DOHH2 (cell line): Measurements from ENCODE around the gene CYB5D1.

Experiments used
- H3F3A ChIP-seq: fragments of 200-600 bp; sonication (generic), shearing (Covaris generic); 2 replicates; pipeline ENCODE4 v1.6.0; 2016; ENCODE audit warnings: antibody characterized with exemption, mild to moderate bottlenecking; ENCODE audit not compliant: control insufficient read depth, insufficient read depth
- H3K27ac ChIP-seq: fragments of 200-600 bp; sonication (generic); 2 replicates; pipeline ENCODE4 v1.5.1; 2014; ENCODE audit warnings: low read depth, mild to moderate bottlenecking, low read length, moderate library complexity
- H3K27me3 ChIP-seq: fragments of 200-600 bp; sonication (generic); 2 replicates; pipeline ENCODE4 v1.6.1; 2014; ENCODE audit warnings: mild to moderate bottlenecking, low read length, mixed read lengths; ENCODE audit not compliant: control insufficient read depth
- H3K36me3 ChIP-seq: fragments of 200-600 bp; sonication (generic); 2 replicates; pipeline ENCODE4 v1.6.1; 2014; ENCODE audit warnings: mild to moderate bottlenecking, low read length, moderate library complexity, mixed read lengths; ENCODE audit not compliant: control insufficient read depth
- H3K4me1 ChIP-seq: fragments of 200-600 bp; sonication (generic); 2 replicates; pipeline ENCODE4 v1.6.1; 2014; ENCODE audit warnings: mild to moderate bottlenecking, low read length, mixed read lengths; ENCODE audit not compliant: control insufficient read depth
- H3K4me2 ChIP-seq: fragments of 200-600 bp; sonication (generic); 2 replicates; pipeline ENCODE4 v1.6.0; 2014; ENCODE audit warnings: mild to moderate bottlenecking, low read length, moderate library complexity
- H3K4me3 ChIP-seq: fragments of 200-600 bp; sonication (generic); 2 replicates; pipeline ENCODE4 v1.5.1; 2014; ENCODE audit warnings: mild to moderate bottlenecking, low read length, mixed read lengths
- H3K79me2 ChIP-seq: fragments of 200-600 bp; sonication (generic); 2 replicates; pipeline ENCODE4 v1.6.1; 2014; ENCODE audit warnings: mild to moderate bottlenecking, low read length, mixed read lengths; ENCODE audit not compliant: control insufficient read depth
- H3K9me2 ChIP-seq: fragments of 200-600 bp; sonication (generic); replicated peaks from 2 replicates; pipeline ENCODE4 v1.6.1; 2014; ENCODE audit warnings: mild to moderate bottlenecking, low read length, mixed read lengths; ENCODE audit not compliant: control insufficient read depth
- H3K9me3 ChIP-seq: fragments of 200-600 bp; sonication (generic); 2 replicates; pipeline ENCODE4 v1.6.1; 2014; ENCODE audit warnings: antibody characterized with exemption, low read length, mixed read lengths; ENCODE audit not compliant: control insufficient read depth, insufficient read depth
- H4K20me1 ChIP-seq: fragments of 200-600 bp; sonication (generic); 2 replicates; pipeline ENCODE4 v1.6.0; 2014; ENCODE audit warnings: low read depth, mild to moderate bottlenecking, antibody characterized with exemption, low read length, moderate library complexity; ENCODE audit not compliant: control insufficient read depth, insufficient read depth
- CTCF ChIP-seq: fragments of 200-600 bp; sonication (generic); IDR thresholded peaks from one replicate; pipeline ENCODE4 v1.5.1; 2014; ENCODE audit warnings: antibody characterized with exemption, mild to moderate bottlenecking, low read depth, low read length; ENCODE audit not compliant: poor library complexity, severe bottlenecking
- EZH2phosphoT487 ChIP-seq: fragments of 200-600 bp; sonication (generic); IDR thresholded peaks from 2 replicates; pipeline ENCODE4 v1.6.1; 2017; ENCODE audit warnings: borderline replicate concordance, mild to moderate bottlenecking, antibody characterized with exemption, low read length, moderate library complexity, mixed read lengths

The CYB5D1 gene

DNA sequence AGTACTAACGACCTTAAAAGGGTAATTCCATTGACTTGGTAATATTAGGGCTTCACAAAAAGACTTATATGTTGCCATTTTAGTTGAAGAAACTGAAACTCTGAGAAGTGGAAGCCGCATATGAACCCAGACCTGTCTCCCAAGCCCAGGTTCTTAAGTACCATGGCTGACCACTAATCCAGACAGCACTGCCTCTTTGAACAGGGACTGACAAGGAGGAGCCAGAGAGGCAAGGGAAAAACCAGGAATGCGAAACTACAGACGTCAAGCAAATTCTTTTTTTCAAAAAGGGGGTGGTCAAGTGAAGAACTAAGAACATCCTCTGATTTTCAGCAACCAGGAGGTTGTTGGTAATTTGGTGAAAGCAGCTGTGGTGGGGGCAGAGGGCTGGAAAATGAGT is 15.2 kb downstream of the CYB5D1 start:
- H3K27ac ChIP-seq, result no peak overlapping the region
- no peaks in the 10 kb centered on the region for H4K20me1 ChIP-seq
- no peaks in the 10 kb centered on the region for H3K9me3 ChIP-seq
- H3K79me2 ChIP-seq, result peaks cover 7% of the 10 kb centered on the region
- H3K9me2 ChIP-seq, result no peaks in the 10 kb centered on the region
- H3K4me1 ChIP-seq, result peaks cover 11% of the 10 kb centered on the region
- no peak overlapping the region for H3K4me3 ChIP-seq
- H3K27me3 ChIP-seq, result no peaks in the 10 kb centered on the region
- H3K4me2 ChIP-seq, result no peak overlapping the region
- H3K36me3 ChIP-seq, result peaks cover 66% of the 10 kb centered on the region
- TF ChIP-seq EZH2phosphoT487 (no peak), CTCF (no peak)
- peaks cover 14% of the 10 kb centered on the region; the same call in 1 of the 2 replicates for H3F3A ChIP-seq

- Histone ChIP-seq H3F3A (peaks cover 24% of the 10 kb centered on the region), H3K27ac (no peak overlapping the region), H3K9me3 (no peaks in the 10 kb centered on the region), H3K36me3 (peaks cover 82% of the 10 kb centered on the region), H3K79me2 (peaks cover 15% of the 10 kb centered on the region), H3K4me2 (no peak overlapping the region), H3K4me3 (no peak overlapping the region), H3K27me3 (no peaks in the 10 kb centered on the region), H3K9me2 (no peaks in the 10 kb centered on the region), H3K4me1 (peaks cover 26% of the 10 kb centered on the region), H4K20me1 (no peaks in the 10 kb centered on the region)
- TF ChIP-seq CTCF (no peak), EZH2phosphoT487 (no peak)
These were observed 18.1 kb downstream of the CYB5D1 start for GRCh38 chr17:7875804-7876370.

- H3K27ac ChIP-seq, result no peak overlapping the region
- H3K9me2 ChIP-seq, result no peaks in the 10 kb centered on the region
- H4K20me1 ChIP-seq, result no peaks in the 10 kb centered on the region
- peaks cover 32% of the 10 kb centered on the region for H3F3A ChIP-seq
- H3K36me3 ChIP-seq, result peaks cover 82% of the 10 kb centered on the region
- TF ChIP-seq EZH2phosphoT487, result no peak
- TF ChIP-seq CTCF, result no peak
- no peak overlapping the region for H3K4me2 ChIP-seq
- peaks cover 30% of the 10 kb centered on the region for H3K79me2 ChIP-seq
- H3K4me3 ChIP-seq, result no peak overlapping the region
- H3K4me1 ChIP-seq, result peaks cover 49% of the 10 kb centered on the region
- H3K27me3 ChIP-seq, result no peaks in the 10 kb centered on the region
- H3K9me3 ChIP-seq, result no peaks in the 10 kb centered on the region
These were observed 20.4 kb downstream of the CYB5D1 start for GRCh38 chr17:7878234-7878633.
